Measurements from ENCODE around the gene CTAG1A.
"Not testable (repeated sequence)": the region's sequence is repeated elsewhere in the genome, so short reads cannot be mapped to it uniquely, and the experiment has no call there.

CTAG1A gene

GRCh38 chrX:154603438-154604430 is 18.8 kb downstream of the CTAG1A start:
- H3K27ac Mint-ChIP-seq, result no peak overlapping the region
- TF ChIP-seq, protein P1, sequence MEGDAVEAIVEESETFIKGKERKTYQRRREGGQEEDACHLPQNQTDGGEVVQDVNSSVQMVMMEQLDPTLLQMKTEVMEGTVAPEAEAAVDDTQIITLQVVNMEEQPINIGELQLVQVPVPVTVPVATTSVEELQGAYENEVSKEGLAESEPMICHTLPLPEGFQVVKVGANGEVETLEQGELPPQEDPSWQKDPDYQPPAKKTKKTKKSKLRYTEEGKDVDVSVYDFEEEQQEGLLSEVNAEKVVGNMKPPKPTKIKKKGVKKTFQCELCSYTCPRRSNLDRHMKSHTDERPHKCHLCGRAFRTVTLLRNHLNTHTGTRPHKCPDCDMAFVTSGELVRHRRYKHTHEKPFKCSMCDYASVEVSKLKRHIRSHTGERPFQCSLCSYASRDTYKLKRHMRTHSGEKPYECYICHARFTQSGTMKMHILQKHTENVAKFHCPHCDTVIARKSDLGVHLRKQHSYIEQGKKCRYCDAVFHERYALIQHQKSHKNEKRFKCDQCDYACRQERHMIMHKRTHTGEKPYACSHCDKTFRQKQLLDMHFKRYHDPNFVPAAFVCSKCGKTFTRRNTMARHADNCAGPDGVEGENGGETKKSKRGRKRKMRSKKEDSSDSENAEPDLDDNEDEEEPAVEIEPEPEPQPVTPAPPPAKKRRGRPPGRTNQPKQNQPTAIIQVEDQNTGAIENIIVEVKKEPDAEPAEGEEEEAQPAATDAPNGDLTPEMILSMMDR (IDR thresholded peaks at IDR 0.05; ENCODE audit: unreplicated experiment in 3 of 3), result no peak
- H3K4me3 Mint-ChIP-seq, result no peak overlapping the region
- peaks cover 3% of the 10 kb centered on the region for H3K27me3 Mint-ChIP-seq (ENCODE audit: low read depth)
- H3K9me3 Mint-ChIP-seq, result peaks cover 25% of the 10 kb centered on the region
- no peaks in the 10 kb centered on the region for H3K4me1 Mint-ChIP-seq
- no peaks in the 10 kb centered on the region for H3K36me3 Mint-ChIP-seq (ENCODE audit: low read depth)

DNA sequence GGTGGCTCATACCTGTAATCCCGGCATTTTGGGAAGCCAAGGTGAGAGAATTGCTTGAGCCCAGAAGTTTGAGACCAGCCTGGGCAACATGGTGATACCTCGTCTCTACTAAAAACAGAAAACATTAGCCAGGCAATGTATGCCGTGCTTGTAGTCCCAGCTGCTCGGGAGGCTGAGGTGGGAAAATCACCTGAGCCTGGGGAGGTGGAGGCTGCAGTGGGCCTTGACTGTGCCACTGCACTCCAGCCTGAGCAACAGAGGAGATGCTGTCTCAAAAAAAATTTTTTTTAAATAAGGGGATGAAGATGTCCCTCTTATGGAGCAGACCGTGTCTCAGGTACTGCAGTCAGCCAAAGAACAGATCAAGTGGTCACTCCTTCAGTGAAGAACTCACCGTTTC is 20.6 kb downstream of the CTAG1A start:
- Mint-ChIP-seq H3K4me1 (no peaks in the 10 kb centered on the region), H3K9me3 (peaks cover 14% of the 10 kb centered on the region), H3K27ac (no peak overlapping the region), H3K4me3 (no peak overlapping the region), H3K36me3 (ENCODE audit: low read depth) (no peaks in the 10 kb centered on the region), H3K27me3 (ENCODE audit: low read depth) (peaks cover 3% of the 10 kb centered on the region)
- TF ChIP-seq, protein P1 (IDR thresholded peaks at IDR 0.05; ENCODE audit: unreplicated experiment in 3 of 3), result no peak

- Mint-ChIP-seq H3K4me1 (no peaks in the 10 kb centered on the region), H3K27ac (no peak overlapping the region), H3K36me3 (ENCODE audit: low read depth) (no peaks in the 10 kb centered on the region), H3K9me3 (peaks cover 17% of the 10 kb centered on the region), H3K27me3 (ENCODE audit: low read depth) (peaks cover 3% of the 10 kb centered on the region), H3K4me3 (no peak overlapping the region)
- TF ChIP-seq, protein P1 (IDR thresholded peaks at IDR 0.05; ENCODE audit: unreplicated experiment in 3 of 3), result no peak
These were observed 22.4 kb downstream of the CTAG1A start for GRCh38 chrX:154607370-154607769.

- not testable (repeated sequence) for H3K27me3 Mint-ChIP-seq (ENCODE audit: low read depth); H3K27ac Mint-ChIP-seq; H3K4me1 Mint-ChIP-seq; H3K36me3 Mint-ChIP-seq (ENCODE audit: low read depth); H3K4me3 Mint-ChIP-seq
- H3K9me3 Mint-ChIP-seq, result peaks cover 17% of the 10 kb centered on the region
These were observed 23.0 kb downstream of the CTAG1A start for GRCh38 chrX:154607976-154608375.

DNA sequence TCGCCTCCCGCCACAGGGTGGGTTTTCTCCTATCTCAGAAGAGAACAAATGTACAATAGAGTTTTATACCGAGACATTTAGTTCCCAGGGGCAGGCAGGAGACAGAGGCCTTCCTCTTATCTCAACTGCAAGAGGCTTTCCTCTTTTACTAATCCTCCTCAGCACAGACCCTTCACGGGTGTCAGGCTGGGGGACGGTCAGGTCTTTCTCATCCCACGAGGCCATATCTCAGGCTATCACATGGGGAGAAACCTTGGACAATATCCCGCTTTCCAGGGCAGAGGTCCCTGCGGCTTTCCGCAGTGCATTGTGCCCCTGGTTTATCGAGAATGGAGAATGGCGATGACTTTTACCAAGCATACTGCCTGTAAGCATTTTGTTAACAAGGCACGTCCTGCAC is 23.9 kb downstream of the CTAG1A start:
- not testable (repeated sequence) for H3K4me3 Mint-ChIP-seq; H3K36me3 Mint-ChIP-seq (ENCODE audit: low read depth); H3K27ac Mint-ChIP-seq; H3K27me3 Mint-ChIP-seq (ENCODE audit: low read depth); H3K4me1 Mint-ChIP-seq
- peaks cover 15% of the 10 kb centered on the region for H3K9me3 Mint-ChIP-seq

GRCh38 chrX:154611146-154611545 is 26.2 kb downstream of the CTAG1A start:
- H3K27ac Mint-ChIP-seq; H3K9me3 Mint-ChIP-seq; H3K4me1 Mint-ChIP-seq; H3K36me3 Mint-ChIP-seq (ENCODE audit: low read depth); H3K4me3 Mint-ChIP-seq; H3K27me3 Mint-ChIP-seq (ENCODE audit: low read depth): not testable (repeated sequence)

DNA sequence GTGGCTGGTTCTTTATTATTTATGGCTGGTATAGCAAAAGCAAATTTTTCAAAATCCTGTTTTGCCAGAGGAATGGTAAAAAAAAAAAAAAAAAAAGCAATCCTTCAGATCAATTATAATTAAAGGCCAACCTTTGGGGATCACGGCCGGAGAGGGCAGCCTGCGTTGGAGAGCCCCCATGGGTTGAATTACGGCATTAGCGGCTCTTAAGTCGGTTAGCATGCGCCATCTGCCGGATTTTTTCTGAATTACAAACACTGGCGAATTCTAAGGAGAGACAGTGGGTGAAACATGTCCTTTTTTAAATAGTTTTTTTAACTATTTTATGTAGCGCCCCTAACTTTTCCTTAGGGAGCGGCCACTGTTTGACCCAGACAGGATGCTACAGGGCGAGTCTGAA is 28.7 kb downstream of the CTAG1A start:
- H3K4me1 Mint-ChIP-seq, H3K9me3 Mint-ChIP-seq: not testable (repeated sequence)

GRCh38 chrX:154619182-154619581 is 34.2 kb downstream of the CTAG1A start, which contains the start of gene CTAG1B:
TSS of gene CTAG1B (minus strand) at chrX:154619282. CDS start at chrX:154619218, 64 bp downstream.
- not testable (repeated sequence) for H3K9me3 Mint-ChIP-seq; H3K27me3 Mint-ChIP-seq (ENCODE audit: low read depth); H3K4me1 Mint-ChIP-seq; H3K36me3 Mint-ChIP-seq (ENCODE audit: low read depth); H3K4me3 Mint-ChIP-seq; H3K27ac Mint-ChIP-seq

More for the DNA sequence above, 28.7 kb downstream of the CTAG1A start:
- H3K4me3 Mint-ChIP-seq; H3K27me3 Mint-ChIP-seq (ENCODE audit: low read depth); H3K27ac Mint-ChIP-seq; H3K36me3 Mint-ChIP-seq (ENCODE audit: low read depth): not testable (repeated sequence)

- not testable (repeated sequence) for H3K9me3 Mint-ChIP-seq; H3K27ac Mint-ChIP-seq; H3K36me3 Mint-ChIP-seq (ENCODE audit: low read depth); H3K4me1 Mint-ChIP-seq; H3K27me3 Mint-ChIP-seq (ENCODE audit: low read depth); H3K4me3 Mint-ChIP-seq
These were observed 36.0 kb downstream of the CTAG1A start for GRCh38 chrX:154620767-154621414.

DNA sequence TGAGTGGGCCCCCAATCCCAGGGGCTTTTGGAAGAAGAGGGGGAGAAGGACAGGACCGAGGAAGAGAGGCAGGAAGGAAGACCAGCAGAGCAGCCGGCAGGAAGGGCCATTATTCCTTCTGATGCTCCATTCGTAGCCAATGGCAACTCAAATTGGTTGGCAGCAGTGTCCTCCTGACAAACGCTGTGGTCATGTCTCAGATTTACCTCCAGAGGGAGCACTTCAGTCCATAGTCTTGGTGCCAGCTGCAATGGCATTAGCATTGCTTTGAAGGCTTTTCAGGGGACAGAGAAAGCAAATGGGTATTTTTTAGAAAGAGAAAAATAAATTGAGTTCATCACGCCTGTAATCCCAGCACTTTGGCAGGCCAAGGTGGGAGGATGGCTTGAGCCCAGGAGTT is 44.0 kb downstream of the CTAG1A start:
- not testable (repeated sequence) for H3K36me3 Mint-ChIP-seq (ENCODE audit: low read depth); H3K27ac Mint-ChIP-seq; H3K4me1 Mint-ChIP-seq; H3K9me3 Mint-ChIP-seq; H3K27me3 Mint-ChIP-seq (ENCODE audit: low read depth); H3K4me3 Mint-ChIP-seq

DNA sequence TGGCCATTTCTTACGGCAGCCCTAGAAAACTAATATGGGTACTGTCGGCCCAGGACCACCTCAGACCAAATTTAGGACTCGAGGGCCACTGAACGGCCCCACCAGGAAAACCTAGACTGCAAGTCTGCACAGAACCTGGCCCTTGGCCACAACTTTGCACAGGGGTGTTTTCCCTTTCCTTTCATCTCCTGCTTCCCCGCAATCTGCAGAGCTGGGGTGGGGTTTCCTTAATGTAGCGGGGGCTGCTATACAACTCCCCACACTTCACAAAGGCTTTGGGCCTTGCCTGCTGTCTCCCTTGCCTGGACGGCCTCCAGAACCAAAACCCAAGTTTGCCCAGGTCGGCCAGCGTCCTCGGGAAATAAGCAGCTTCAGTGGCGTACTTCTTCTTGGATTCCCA is 46.0 kb downstream of the CTAG1A start:
- H3K27me3 Mint-ChIP-seq (ENCODE audit: low read depth); H3K27ac Mint-ChIP-seq; H3K36me3 Mint-ChIP-seq (ENCODE audit: low read depth); H3K4me3 Mint-ChIP-seq; H3K9me3 Mint-ChIP-seq; H3K4me1 Mint-ChIP-seq: not testable (repeated sequence)

DNA sequence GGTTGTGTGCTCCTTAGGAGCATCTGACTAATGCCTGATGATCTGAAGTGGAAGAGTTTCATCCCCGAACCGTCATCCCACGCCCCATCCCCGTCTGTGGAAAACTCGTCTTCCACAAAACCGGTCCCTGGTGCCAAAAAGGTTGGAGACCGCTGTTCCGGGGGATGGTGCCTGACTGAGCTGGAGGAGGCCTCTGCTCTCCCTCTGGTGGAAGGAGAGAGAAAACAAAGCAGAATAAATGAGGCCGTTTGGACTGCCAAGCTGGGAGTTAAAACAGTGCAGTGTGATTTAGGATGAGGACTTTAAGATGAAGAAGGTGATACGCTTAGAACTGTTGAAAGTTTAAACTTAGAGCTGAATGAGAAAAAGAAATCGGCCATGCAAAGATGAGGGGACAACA is 48.7 kb downstream of the CTAG1A start:
- not testable (repeated sequence) for H3K4me1 Mint-ChIP-seq; H3K4me3 Mint-ChIP-seq; H3K9me3 Mint-ChIP-seq; H3K36me3 Mint-ChIP-seq (ENCODE audit: low read depth); H3K27ac Mint-ChIP-seq; H3K27me3 Mint-ChIP-seq (ENCODE audit: low read depth)
